Esophagus squamous epithelium (tissue), 4 donors: ENCODE measurements around the gene WWOX.

Source experiments
- POLR2A ChIP-seq, 4 donors: fragments of 450-650 bp; IDR thresholded peaks; one replicate each; pipeline ENCODE4 v1.6.1; 2017; ENCODE audit warnings: antibody characterized with exemption in 4 of 4, mild to moderate bottlenecking in 4 of 4, moderate library complexity in 3 of 4
- TF ChIP-seq, protein P1 (sequence below), 6 experiments: fragments of 450-650 bp in 4 of 6; fragments of 200-600 bp in 2 of 6; sonication (generic) in 2 of 6; IDR thresholded peaks; one replicate each; pipeline ENCODE4 v1.5.1; 2016 to 2019; ENCODE audit warnings: antibody characterized with exemption in 6 of 6, mild to moderate bottlenecking in 4 of 6, moderate library complexity in 4 of 6

- TF ChIP-seq, protein P1, sequence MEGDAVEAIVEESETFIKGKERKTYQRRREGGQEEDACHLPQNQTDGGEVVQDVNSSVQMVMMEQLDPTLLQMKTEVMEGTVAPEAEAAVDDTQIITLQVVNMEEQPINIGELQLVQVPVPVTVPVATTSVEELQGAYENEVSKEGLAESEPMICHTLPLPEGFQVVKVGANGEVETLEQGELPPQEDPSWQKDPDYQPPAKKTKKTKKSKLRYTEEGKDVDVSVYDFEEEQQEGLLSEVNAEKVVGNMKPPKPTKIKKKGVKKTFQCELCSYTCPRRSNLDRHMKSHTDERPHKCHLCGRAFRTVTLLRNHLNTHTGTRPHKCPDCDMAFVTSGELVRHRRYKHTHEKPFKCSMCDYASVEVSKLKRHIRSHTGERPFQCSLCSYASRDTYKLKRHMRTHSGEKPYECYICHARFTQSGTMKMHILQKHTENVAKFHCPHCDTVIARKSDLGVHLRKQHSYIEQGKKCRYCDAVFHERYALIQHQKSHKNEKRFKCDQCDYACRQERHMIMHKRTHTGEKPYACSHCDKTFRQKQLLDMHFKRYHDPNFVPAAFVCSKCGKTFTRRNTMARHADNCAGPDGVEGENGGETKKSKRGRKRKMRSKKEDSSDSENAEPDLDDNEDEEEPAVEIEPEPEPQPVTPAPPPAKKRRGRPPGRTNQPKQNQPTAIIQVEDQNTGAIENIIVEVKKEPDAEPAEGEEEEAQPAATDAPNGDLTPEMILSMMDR (IDR thresholded peaks at IDR 0.05), result no peak
- TF ChIP-seq POLR2A (IDR thresholded peaks at IDR 0.05), result no peak
Observed at GRCh38 chr16:78194948-78195347, 95.5 kb downstream of the WWOX start.
